22Rv1 (cell line): Measurements from ENCODE around the gene MACROH2A1.

Experiments
- CTCF ChIP-seq: fragments of 450-650 bp; IDR thresholded peaks from 2 replicates; pipeline ENCODE4 v1.5.1; 2017; ENCODE audit warnings: mild to moderate bottlenecking
- ZFX ChIP-seq: fragments of 450-650 bp; IDR thresholded peaks from 2 replicates; pipeline ENCODE4 v1.6.1; 2017; ENCODE audit warnings: antibody characterized with exemption, borderline replicate concordance

GRCh38 chr5:135362102-135362501 is 36.9 kb downstream of the MACROH2A1 start:
- TF ChIP-seq CTCF: no peak
- TF ChIP-seq ZFX: no peak
